Activated T-cell treated with anti-CD3 and anti-CD28 coated beads for 48 hours (primary cell): Measurements from ENCODE around the gene NFATC1.

ENCODE experiments used
- DNase-seq: peaks from one replicate; pipeline ENCODE4 v3.0.0-alpha.2; 2020; ENCODE audit warnings: low read depth

Gene NFATC1

GRCh38 chr18:79423211-79424007 is 27.7 kb downstream of the NFATC1 start:
- no peak for DNase-seq

- DNase-seq, result no peak
These were observed 28.4 kb downstream of the NFATC1 start for GRCh38 chr18:79424008-79424565.

GRCh38 chr18:79424880-79425568 is 29.3 kb downstream of the NFATC1 start:
- no peak for DNase-seq

- DNase-seq, result no peak
These were observed 29.8 kb downstream of the NFATC1 start for GRCh38 chr18:79425569-79425886.

GRCh38 chr18:79426376-79427300 is 30.9 kb downstream of the NFATC1 start:
- DNase-seq, result no peak

- no peak for DNase-seq
These were observed 31.9 kb downstream of the NFATC1 start for GRCh38 chr18:79427368-79428225.

- DNase-seq, result no peak
These were observed 32.6 kb downstream of the NFATC1 start for GRCh38 chr18:79428287-79428686.

GRCh38 chr18:79429381-79429780 is 33.7 kb downstream of the NFATC1 start:
- DNase-seq, result no peak

- no peak for DNase-seq
These were observed 34.1 kb downstream of the NFATC1 start for GRCh38 chr18:79429785-79430281.

GRCh38 chr18:79432376-79433120 is 36.8 kb downstream of the NFATC1 start:
- DNase-seq, result no peak

GRCh38 chr18:79433431-79433830 is 37.7 kb downstream of the NFATC1 start:
- DNase-seq, result no peak

GRCh38 chr18:79434607-79435401 is 39.1 kb downstream of the NFATC1 start:
- DNase-seq, result no peak

GRCh38 chr18:79436556-79437275 is 41.0 kb downstream of the NFATC1 start:
- DNase-seq, result no peak

- no peak for DNase-seq
These were observed 42.6 kb downstream of the NFATC1 start for GRCh38 chr18:79438089-79438897.

- peak; percentile 18 for DNase-seq
These were observed 43.3 kb downstream of the NFATC1 start for GRCh38 chr18:79438898-79439627.

GRCh38 chr18:79439628-79440023 is 43.9 kb downstream of the NFATC1 start:
- DNase-seq, result no peak
